Keratinocyte (primary cell): ENCODE results near the gene VIPR1. TPM values are rescaled to one million over a fixed set of nuclear protein-coding genes. Genes with fewer than 3 reads are reported as not detected.

Experiments
- DNase-seq: peaks from one replicate; pipeline ENCODE4 v3.0.0-alpha.2; 2011; ENCODE audit warnings: low read depth, missing footprints, low spot score
- FAIRE-seq: peaks from 2 replicates; lab custom pipeline; 2011; peaks lifted over from hg19 to GRCh38; lab: Jason Lieb, UNC
- H2AFZ ChIP-seq: 2 replicates; pipeline ENCODE4 v1.6.0; 2012; ENCODE audit warnings: low read length, control low read depth, inconsistent platforms; ENCODE audit not compliant: control insufficient read depth
- H3K27ac ChIP-seq: 2 replicates; pipeline ENCODE4 v1.5.1; 2011; ENCODE audit warnings: low read length; ENCODE audit not compliant: control insufficient read depth, insufficient read depth
- H3K27me3 ChIP-seq: 3 replicates; pipeline ENCODE4 v1.6.0; 2011; ENCODE audit warnings: low read length; ENCODE audit not compliant: control insufficient read depth, insufficient read depth; ENCODE audit errors: extremely low read depth
- H3K36me3 ChIP-seq, 2 experiments: 2 replicates in 1 of 2; 3 replicates in 1 of 2; pipeline ENCODE4 v1.5.1; 2011; ENCODE audit warnings: low read length in 2 of 2, mild to moderate bottlenecking in 1 of 2; ENCODE audit not compliant: control insufficient read depth in 2 of 2, insufficient read depth in 2 of 2; ENCODE audit errors: extremely low read depth in 1 of 2
- H3K4me1 ChIP-seq: 3 replicates; pipeline ENCODE4 v1.5.1; 2011; ENCODE audit warnings: low read length; ENCODE audit not compliant: control insufficient read depth, insufficient read depth; ENCODE audit errors: extremely low read depth
- H3K4me2 ChIP-seq: 3 replicates; pipeline ENCODE4 v1.6.0; 2011; ENCODE audit warnings: low read depth, low read length; ENCODE audit not compliant: control insufficient read depth, insufficient read depth; ENCODE audit errors: extremely low read depth
- H3K4me3 ChIP-seq, 3 experiments: fragments of 200-600 bp in 1 of 3; sonication (generic) in 1 of 3; 2 replicates in 2 of 3; 3 replicates in 1 of 3; pipeline ENCODE4 v1.5.1; 2011 to 2016; ENCODE audit warnings: low read length in 3 of 3, mild to moderate bottlenecking in 3 of 3, control low read depth in 2 of 3, inconsistent platforms in 1 of 3, low read depth in 1 of 3, mixed read lengths in 1 of 3, mixed run types in 1 of 3, moderate library complexity in 1 of 3; ENCODE audit not compliant: control insufficient read depth in 2 of 3, insufficient read depth in 2 of 3; ENCODE audit errors: extremely low read depth in 1 of 3
- H3K79me2 ChIP-seq: 2 replicates; pipeline ENCODE4 v1.6.0; 2012; ENCODE audit warnings: low read length; ENCODE audit not compliant: control insufficient read depth, insufficient read depth
- H3K9ac ChIP-seq: 3 replicates; pipeline ENCODE4 v1.6.0; 2011; ENCODE audit warnings: low read length; ENCODE audit not compliant: control insufficient read depth, insufficient read depth; ENCODE audit errors: extremely low read depth
- H3K9me1 ChIP-seq: 3 replicates; pipeline ENCODE4 v1.6.0; 2011; ENCODE audit warnings: low read length; ENCODE audit not compliant: control insufficient read depth, insufficient read depth; ENCODE audit errors: extremely low read depth
- H3K9me3 ChIP-seq: 2 replicates; pipeline ENCODE4 v1.5.1; 2012; ENCODE audit warnings: low read depth, low read length; ENCODE audit not compliant: control insufficient read depth
- H4K20me1 ChIP-seq: 3 replicates; pipeline ENCODE4 v1.6.0; 2011; ENCODE audit warnings: low read length; ENCODE audit not compliant: control insufficient read depth, insufficient read depth; ENCODE audit errors: extremely low read depth
- CTCF ChIP-seq, 3 experiments: IDR thresholded peaks in 1 of 3; conservative IDR thresholded peaks in 1 of 3; optimal IDR thresholded peaks in 1 of 3; 2 replicates in 2 of 3; 3 replicates in 1 of 3; pipeline versions ENCODE3 to v1.5.1; 2011; ENCODE audit warnings: low read length in 3 of 3, mild to moderate bottlenecking in 3 of 3, moderate library complexity in 2 of 3, control low read depth in 1 of 3, inconsistent platforms in 1 of 3; ENCODE audit not compliant: insufficient read depth in 2 of 3; ENCODE audit errors: extremely low read depth in 1 of 3
- EZH2 ChIP-seq: IDR thresholded peaks from one replicate; pipeline ENCODE4 v1.6.1; 2012; ENCODE audit warnings: inconsistent platforms, mild to moderate bottlenecking, low read length, moderate library complexity
- dilution Hi-C: fragments of 300-500 bp; cut with MboI; formaldehyde crosslinking; loops from one replicate; pipeline ENCODE4 v1.7.0; 2020; ENCODE audit warnings: low sequenced_read_pairs; ENCODE audit not compliant: extremely low pct_ligation_motif_present
- polyA plus RNA-seq, 5 experiments: library from polyadenylated mRNA; depleted of rRNA in 3 of 5; stranded (reverse) in 3 of 5; stranded (forward) in 1 of 5; unstranded in 1 of 5; fragments of >200 nt; gene quantifications; 1 replicate in 1 of 5; 2 replicates in 3 of 5; 3 replicates in 1 of 5; pipeline versions ENCODE4 v1.2.1 to v1.2.3, GENCODE V29; 2011 to 2012; ENCODE audit warnings: missing spikeins in 2 of 5, low read depth in 1 of 5, low replicate concordance in 1 of 5

The VIPR1 gene
- polyA plus RNA-seq, 1 donor (not counting 4 experiments of a cell fraction or from before 2014, with no cell fraction given) = 4.5 TPM

GRCh38 chr3:42504334-42505127 is 2.1 kb downstream of the VIPR1 start:
- no peak for FAIRE-seq
- Histone ChIP-seq H3K9me3 (no peaks in the 10 kb centered on the region), H4K20me1 (no peaks in the 10 kb centered on the region), H2AFZ (no peak overlapping the region), H3K9ac (no peak overlapping the region), H3K4me2 (no peak overlapping the region), H3K9me1 (no peaks in the 10 kb centered on the region), H3K4me3 (no peak overlapping the region), H3K4me1 (peaks cover 22% of the 10 kb centered on the region), H3K36me3 (no peaks in the 10 kb centered on the region), H3K27ac (no peak overlapping the region), H3K79me2 (no peaks in the 10 kb centered on the region), H3K27me3 (peaks cover 10% of the 10 kb centered on the region)
- dilution Hi-C loops = no loop called here
- DNase-seq = no peak
- no peak for TF ChIP-seq EZH2

GRCh38 chr3:42505128-42505848 is 2.8 kb downstream of the VIPR1 start:
- TF ChIP-seq EZH2 (no peak), CTCF (optimal IDR thresholded peaks at IDR 0.05 in 1 of 3, IDR thresholded peaks at IDR 0.05 in 1 of 3, conservative IDR thresholded peaks at IDR 0.05 in 1 of 3; ENCODE audit: extremely low read depth in 1 of 3, insufficient read depth in 2 of 3, low read length in 3 of 3) (no peak)
- Histone ChIP-seq H3K9me1 (no peaks in the 10 kb centered on the region), H3K79me2 (no peaks in the 10 kb centered on the region), H3K4me2 (no peak overlapping the region), H3K36me3 (no peaks in the 10 kb centered on the region), H3K27me3 (peaks cover 10% of the 10 kb centered on the region), H3K4me1 (peaks cover 14% of the 10 kb centered on the region), H3K4me3 (no peak overlapping the region), H4K20me1 (no peaks in the 10 kb centered on the region), H3K27ac (no peak overlapping the region), H2AFZ (no peak overlapping the region), H3K9me3 (no peaks in the 10 kb centered on the region), H3K9ac (no peak overlapping the region)
- dilution Hi-C loops = no loop called here
- DNase-seq (no peak), FAIRE-seq (no peak)
